SW480 (cell line): ENCODE measurements around the gene SHOC2.
A peak's percentile ranks its signal among the peaks of the same experiment; 100 is the strongest.
"Not testable (repeated sequence)": the region's sequence is repeated elsewhere in the genome, so short reads cannot be mapped to it uniquely, and the experiment has no call there.

Experiments
- DNase-seq: peaks from one replicate; pipeline ENCODE4 v3.0.0-alpha.2; 2016; ENCODE audit warnings: low spot score

The SHOC2 gene

GRCh38 chr10:110901954-110902819, 17.2 kb upstream of the SHOC2 start:
- DNase-seq = peak; percentile 79

DNA sequence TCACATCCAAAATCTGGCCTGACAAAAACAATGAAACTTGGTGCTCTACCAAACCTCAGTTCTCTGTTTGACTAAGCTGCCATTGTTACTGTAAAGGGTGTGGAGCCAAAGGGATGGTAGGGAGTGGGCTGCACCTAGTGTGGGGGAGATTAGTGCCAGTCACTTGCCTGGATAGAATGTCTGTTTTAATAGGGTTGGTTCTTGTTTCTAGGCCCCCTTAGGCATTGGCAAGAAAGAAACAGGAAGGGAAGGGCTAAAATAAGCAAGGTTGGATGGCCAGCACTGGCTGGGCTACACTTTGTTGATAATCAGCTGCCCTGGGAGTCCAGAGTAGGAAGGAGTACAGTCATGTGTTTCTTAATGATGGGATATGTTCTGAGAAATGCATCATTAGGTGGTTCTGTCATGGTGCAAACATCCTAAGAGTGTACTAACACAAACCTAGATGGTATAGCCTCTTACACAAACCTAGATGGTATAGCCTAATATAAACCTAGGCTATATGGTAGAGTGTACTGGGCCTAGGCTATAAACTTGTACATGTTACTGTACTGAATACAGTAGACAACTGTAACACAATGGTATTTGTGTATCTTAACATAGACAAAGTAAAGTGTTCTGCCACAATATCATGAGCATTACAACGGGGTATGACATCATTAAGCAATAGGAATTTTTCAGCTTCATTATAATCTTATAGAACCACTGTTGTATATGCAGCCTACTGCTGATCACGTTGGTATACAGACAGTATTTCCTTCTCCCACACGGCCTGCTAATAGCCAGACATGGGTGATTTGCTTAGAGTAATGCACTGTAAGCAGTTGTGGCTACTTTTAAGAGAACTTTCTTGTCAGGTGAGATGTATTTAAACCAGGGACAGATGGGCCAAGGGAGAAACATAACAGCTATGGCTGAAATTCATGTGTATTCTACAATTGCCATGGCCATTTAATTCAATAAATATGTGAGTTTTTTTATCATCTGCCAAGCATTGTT, 15.8 kb upstream of the SHOC2 start:
- DNase-seq = no peak

GRCh38 chr10:110910138-110910537, 9.3 kb upstream of the SHOC2 start:
- no peak for DNase-seq

DNA sequence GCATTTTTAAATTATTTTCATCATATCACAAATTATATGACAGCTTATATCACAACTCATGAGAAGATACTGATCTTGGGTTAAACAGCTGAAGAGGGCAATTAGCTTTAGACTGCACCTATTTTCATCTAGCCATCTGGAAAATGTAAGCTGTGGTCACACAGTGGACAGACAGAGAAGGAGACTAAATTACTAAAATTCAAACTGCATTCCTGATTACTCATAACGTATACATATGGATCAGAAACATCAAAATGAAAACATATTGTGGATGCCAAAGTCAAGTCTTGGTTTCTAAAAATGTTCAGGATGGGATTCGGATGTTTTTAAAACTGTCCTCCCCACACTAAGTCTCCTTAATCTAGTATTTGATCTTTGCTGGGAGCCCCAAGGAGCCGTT, 7.0 kb upstream of the SHOC2 start:
- DNase-seq = no peak

DNA sequence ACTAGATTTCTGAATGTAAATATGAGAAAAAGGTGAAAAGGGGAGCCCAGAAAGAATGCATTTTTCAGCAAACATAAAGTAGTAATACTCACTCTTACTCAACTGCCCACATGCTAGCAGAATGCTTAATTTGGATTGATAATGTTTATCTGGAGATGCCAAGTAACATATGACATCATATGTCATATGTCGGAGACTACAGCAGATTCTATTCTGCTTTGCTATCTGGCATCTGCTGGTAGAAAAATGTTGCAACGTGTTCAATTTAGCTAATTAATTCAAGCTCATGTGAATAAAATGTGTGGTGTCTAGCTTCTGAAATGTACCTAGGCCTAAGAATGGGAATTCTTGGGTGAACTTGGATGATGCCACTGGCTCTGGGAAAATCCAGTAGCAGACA, 5.0 kb upstream of the SHOC2 start:
- DNase-seq = no peak

- no peak for DNase-seq
Observed at GRCh38 chr10:110915035-110915434, 4.4 kb upstream of the SHOC2 start.

GRCh38 chr10:110915600-110915999, 3.8 kb upstream of the SHOC2 start:
- DNase-seq = not testable (repeated sequence)

- no peak for DNase-seq
Observed at GRCh38 chr10:110916554-110917346, 2.7 kb upstream of the SHOC2 start.

DNA sequence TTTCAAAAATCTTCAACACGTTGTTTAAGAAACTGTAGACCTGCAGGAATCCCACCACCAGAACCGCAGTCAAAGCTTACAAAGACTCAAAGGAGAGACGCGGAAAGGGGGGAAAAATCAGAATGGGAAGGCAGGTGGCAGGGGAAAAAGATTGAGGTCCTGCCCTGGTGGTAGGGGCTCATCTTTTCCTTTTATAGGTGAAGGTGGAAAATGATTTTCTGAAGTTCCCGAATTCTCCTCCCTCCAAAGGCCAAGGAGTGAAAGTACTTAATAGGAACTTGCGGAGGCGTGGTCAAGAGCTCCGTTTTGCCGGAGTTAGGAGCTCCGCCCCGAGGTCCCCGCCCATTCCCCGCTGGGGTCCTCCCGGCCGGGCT, 1.1 kb upstream of the SHOC2 start:
- peak; percentile 91 for DNase-seq

DNA sequence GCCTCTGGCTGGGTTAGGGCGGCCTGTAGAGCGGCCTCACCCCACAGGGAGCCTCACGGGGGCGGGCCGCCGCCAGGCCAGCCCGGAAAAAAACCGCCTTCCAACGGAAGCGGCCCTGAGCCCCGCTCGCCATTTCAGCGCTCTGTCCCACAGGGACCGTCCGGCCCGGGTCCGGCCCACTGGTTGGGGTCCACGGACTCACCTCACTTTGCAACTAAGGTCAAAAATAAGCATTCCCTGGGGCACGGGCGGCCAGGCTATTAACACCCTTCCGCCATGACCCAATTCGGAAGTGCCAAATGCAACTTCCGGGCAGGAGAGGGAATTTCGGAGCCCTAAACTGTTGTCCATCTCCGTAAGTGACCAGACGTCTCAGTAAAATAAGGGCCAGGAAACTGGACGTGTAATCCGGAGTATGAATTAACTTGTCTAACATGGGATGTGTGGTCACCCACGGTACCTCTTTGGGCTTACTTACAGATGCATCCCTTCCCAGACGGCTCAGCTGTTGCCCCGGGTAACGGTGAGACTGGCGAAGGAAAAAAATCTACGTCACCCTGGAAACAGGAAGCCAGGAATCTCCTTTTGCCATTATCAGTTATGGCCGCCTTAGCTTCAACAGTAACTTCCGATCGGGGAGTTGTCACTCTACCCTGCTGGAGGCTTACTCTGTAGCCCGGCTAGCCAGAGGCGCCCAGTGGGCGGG, 608 bp upstream of the SHOC2 start, which contains the start of gene BBIP1:
BBIP1 (minus strand) TSS at position 538 of the 706 bp plus-strand sequence. CDS start 1,023 bp downstream, outside the sequence.
- DNase-seq = peak; percentile 99

- peak; percentile 66 for DNase-seq
Observed at GRCh38 chr10:110919971-110920881, 822 bp downstream of the SHOC2 start.

DNA sequence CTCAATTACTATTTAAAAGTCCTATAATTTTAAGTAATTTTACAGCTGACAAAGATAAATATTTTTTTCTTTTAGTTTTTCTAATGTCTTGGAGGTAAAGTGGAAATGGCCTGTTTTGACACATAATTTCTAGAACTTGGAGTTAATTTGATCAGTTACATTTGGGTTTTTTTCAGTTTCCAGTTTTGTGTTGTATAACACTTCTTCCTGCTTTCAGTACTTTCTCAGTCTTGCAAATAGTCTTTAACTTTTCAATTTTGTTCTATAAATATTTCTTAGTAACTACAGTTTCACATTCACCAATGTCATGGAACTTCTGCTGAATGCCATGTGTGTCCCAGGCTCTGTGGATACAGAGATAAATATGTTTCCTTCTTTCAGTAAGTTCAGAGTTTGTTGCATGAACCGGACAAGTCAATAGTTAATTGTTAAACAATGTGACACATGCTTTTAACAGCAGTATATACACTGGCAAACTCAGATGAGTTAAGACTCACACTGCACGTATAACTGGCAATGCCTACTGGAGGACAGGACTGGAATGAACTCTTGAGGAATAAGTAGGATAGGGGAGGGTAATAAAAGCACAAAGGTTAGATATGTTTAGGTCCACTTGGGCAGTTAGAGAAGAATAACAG, 4.6 kb downstream of the SHOC2 start:
- peak; percentile 13 for DNase-seq

DNA sequence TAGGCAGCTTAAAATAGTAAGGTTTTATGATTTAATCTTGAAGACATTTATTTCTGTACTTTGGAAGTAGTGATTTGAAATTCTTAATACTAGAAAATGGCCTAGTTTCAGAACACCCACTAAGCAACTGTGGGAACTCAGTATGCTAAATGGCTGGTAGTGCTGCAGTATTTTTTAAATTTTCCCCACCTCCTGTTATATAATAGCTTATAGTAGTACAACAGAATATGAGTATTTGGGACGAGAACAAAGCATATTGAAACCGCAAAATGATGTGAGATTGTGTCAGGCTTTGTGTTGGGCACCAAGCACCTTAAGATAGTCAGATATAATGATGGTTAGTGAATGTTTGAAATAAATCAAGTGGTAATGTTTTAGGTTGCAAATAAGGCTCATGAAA, 8.1 kb downstream of the SHOC2 start:
- no peak for DNase-seq

- DNase-seq = no peak
Observed at GRCh38 chr10:110931769-110932381, 12.5 kb downstream of the SHOC2 start.

- no peak for DNase-seq
Observed at GRCh38 chr10:110932505-110933180, 13.2 kb downstream of the SHOC2 start.

GRCh38 chr10:110936757-110937156, 17.4 kb downstream of the SHOC2 start:
- no peak for DNase-seq

DNA sequence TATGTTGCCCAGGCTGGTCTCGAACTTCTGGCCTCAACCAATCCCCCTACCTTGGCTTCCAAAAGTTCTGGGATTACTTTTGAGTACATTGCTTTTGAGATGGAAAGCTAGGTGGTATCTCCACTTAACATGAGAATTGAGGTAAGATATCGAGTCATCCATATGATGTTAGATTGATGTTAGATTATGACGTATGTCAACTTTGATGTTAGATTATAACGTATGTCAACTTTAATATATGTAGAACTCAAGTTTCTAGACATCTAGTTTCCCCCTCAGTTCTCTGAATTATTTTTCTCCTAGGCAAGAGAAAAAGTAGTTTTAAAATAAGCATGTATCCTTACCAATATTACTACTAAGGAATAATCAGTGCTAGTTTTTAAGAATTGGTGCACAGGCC, 20.0 kb downstream of the SHOC2 start:
- DNase-seq = no peak

- DNase-seq = no peak
Observed at GRCh38 chr10:110944792-110945396, 25.5 kb downstream of the SHOC2 start.
